ENCODE measurements around the gene DNAJC1.

Gene DNAJC1

GRCh38 chr10:21771219-21771618 is 232.3 kb downstream of the DNAJC1 start:
- TF ChIP-seq ZBTB7A (IDR thresholded peaks at IDR 0.05; ENCODE audit: low read depth) = no peak

GRCh38 chr10:21769041-21769440 is 234.5 kb downstream of the DNAJC1 start:
- TF ChIP-seq CEBPB (IDR thresholded peaks at IDR 0.05) (no peak), TAF1 (IDR thresholded peaks at IDR 0.05; ENCODE audit: low read depth) (no peak), EP300 (IDR thresholded peaks at IDR 0.05; ENCODE audit: borderline replicate concordance) (no peak), RAD21 (IDR thresholded peaks at IDR 0.05; ENCODE audit: low read depth) (no peak), ZBTB7A (IDR thresholded peaks at IDR 0.05; ENCODE audit: low read depth) (no peak), REST (IDR thresholded peaks at IDR 0.05; ENCODE audit: low read depth) (no peak), TCF12 (IDR thresholded peaks at IDR 0.05; ENCODE audit: low read depth) (no peak), FOXM1 (IDR thresholded peaks at IDR 0.05; ENCODE audit: borderline replicate concordance, low read depth) (no peak), NFIC (IDR thresholded peaks at IDR 0.05) (no peak), EGR1 (IDR thresholded peaks at IDR 0.05) (no peak)

GRCh38 chr10:21764466-21765189 is 238.9 kb downstream of the DNAJC1 start:
- TF ChIP-seq ZBTB7A (IDR thresholded peaks at IDR 0.05; ENCODE audit: low read depth) = no peak
- no peak for TF ChIP-seq MAX (IDR thresholded peaks at IDR 0.05)
- no peak for TF ChIP-seq EP300 (IDR thresholded peaks at IDR 0.05; ENCODE audit: borderline replicate concordance)
- TF ChIP-seq REST (IDR thresholded peaks at IDR 0.05; ENCODE audit: low read depth) = no peak
- TF ChIP-seq CREB1 (IDR thresholded peaks at IDR 0.05; ENCODE audit: low read depth) = no peak
- TF ChIP-seq YY1 (IDR thresholded peaks at IDR 0.05; ENCODE audit: low read depth) = no peak
- no peak for TF ChIP-seq FOXM1 (IDR thresholded peaks at IDR 0.05; ENCODE audit: borderline replicate concordance, low read depth)
- no peak for TF ChIP-seq TCF12 (IDR thresholded peaks at IDR 0.05; ENCODE audit: low read depth)
- TF ChIP-seq NFIC (IDR thresholded peaks at IDR 0.05) = no peak
- no peak for TF ChIP-seq CEBPB (IDR thresholded peaks at IDR 0.05)

- no peak for TF ChIP-seq CREB1 (IDR thresholded peaks at IDR 0.05; ENCODE audit: low read depth)
- no peak for TF ChIP-seq NFIC (IDR thresholded peaks at IDR 0.05)
- TF ChIP-seq CEBPB (IDR thresholded peaks at IDR 0.05) = no peak
- no peak for TF ChIP-seq RAD21 (IDR thresholded peaks at IDR 0.05; ENCODE audit: low read depth)
- no peak for TF ChIP-seq REST (IDR thresholded peaks at IDR 0.05; ENCODE audit: low read depth)
- TF ChIP-seq MAX (IDR thresholded peaks at IDR 0.05) = no peak
- no peak for TF ChIP-seq TAF1 (IDR thresholded peaks at IDR 0.05; ENCODE audit: low read depth)
- no peak for TF ChIP-seq USF1 (IDR thresholded peaks at IDR 0.05)
- no peak for TF ChIP-seq FOXM1 (IDR thresholded peaks at IDR 0.05; ENCODE audit: borderline replicate concordance, low read depth)
- TF ChIP-seq TCF12 (IDR thresholded peaks at IDR 0.05; ENCODE audit: low read depth) = no peak
- TF ChIP-seq TEAD4 (IDR thresholded peaks at IDR 0.05) = no peak
- no peak for TF ChIP-seq EGR1 (IDR thresholded peaks at IDR 0.05)
- no peak for TF ChIP-seq YY1 (IDR thresholded peaks at IDR 0.05; ENCODE audit: low read depth)
- no peak for TF ChIP-seq EP300 (IDR thresholded peaks at IDR 0.05; ENCODE audit: borderline replicate concordance)
These were observed 243.2 kb downstream of the DNAJC1 start for GRCh38 chr10:21760332-21760731.

GRCh38 chr10:21759232-21759631 is 244.3 kb downstream of the DNAJC1 start:
- TF ChIP-seq USF1 (IDR thresholded peaks at IDR 0.05) = no peak

Measured in Ishikawa (cell line).